SK-N-SH (cell line): ENCODE data around the gene C17orf100.

Source experiments
- CTCF ChIP-seq: fragments of 200-600 bp; sonication (generic); IDR thresholded peaks from 2 replicates; pipeline ENCODE4 v1.6.1; 2017; ENCODE audit warnings: antibody characterized with exemption, mild to moderate bottlenecking, moderate library complexity
- MEF2A ChIP-seq: IDR thresholded peaks from 2 replicates; pipeline ENCODE4 v1.4.0; 2012; ENCODE audit warnings: low read depth, borderline replicate concordance
- POLR2AphosphoS5 ChIP-seq: IDR thresholded peaks from 2 replicates; pipeline ENCODE4 v1.6.1; 2012; ENCODE audit warnings: low read depth, low read length

GRCh38 chr17:6670999-6671398 lies 19.4 kb downstream of the C17orf100 start:
- TF ChIP-seq CTCF (no peak), MEF2A (no peak), POLR2AphosphoS5 (no peak)
